AG08395 (cell line): ENCODE measurements around the gene NECAP2.
"Not testable (repeated sequence)": the region's sequence is repeated elsewhere in the genome, so short reads cannot be mapped to it uniquely, and the experiment has no call there.

ENCODE experiments used
- DNase-seq: peaks from one replicate; pipeline ENCODE4 v3.0.0; 2012; ENCODE audit warnings: mixed read lengths, low spot score

NECAP2 gene

GRCh38 chr1:16461681-16462080 lies 21.2 kb downstream of the NECAP2 start:
- no peak for DNase-seq

- no peak for DNase-seq
These were observed 22.3 kb downstream of the NECAP2 start for GRCh38 chr1:16462773-16463330.

GRCh38 chr1:16464917-16465625 lies 24.5 kb downstream of the NECAP2 start:
- DNase-seq = no peak

DNA sequence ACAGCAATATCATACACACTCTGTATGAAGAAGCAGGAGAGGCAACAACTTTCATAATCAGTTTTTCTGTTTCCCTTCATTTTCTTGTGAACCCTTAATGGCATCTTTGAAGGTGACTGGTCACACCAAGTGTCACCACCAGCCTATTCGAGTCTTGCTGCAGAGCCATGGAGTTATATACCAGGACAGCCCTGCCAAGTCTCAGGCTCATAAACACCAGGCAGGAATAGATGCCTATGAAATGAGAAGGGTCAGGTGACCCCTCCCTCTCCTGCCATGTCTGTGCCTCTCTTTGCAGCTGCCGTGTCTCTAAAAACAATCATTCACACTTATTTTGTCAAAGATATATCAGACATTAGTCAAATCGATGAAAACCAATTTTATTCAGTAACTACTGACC lies 28.0 kb downstream of the NECAP2 start:
- no peak for DNase-seq

GRCh38 chr1:16474166-16474800 lies 33.8 kb downstream of the NECAP2 start:
- DNase-seq = no peak

DNA sequence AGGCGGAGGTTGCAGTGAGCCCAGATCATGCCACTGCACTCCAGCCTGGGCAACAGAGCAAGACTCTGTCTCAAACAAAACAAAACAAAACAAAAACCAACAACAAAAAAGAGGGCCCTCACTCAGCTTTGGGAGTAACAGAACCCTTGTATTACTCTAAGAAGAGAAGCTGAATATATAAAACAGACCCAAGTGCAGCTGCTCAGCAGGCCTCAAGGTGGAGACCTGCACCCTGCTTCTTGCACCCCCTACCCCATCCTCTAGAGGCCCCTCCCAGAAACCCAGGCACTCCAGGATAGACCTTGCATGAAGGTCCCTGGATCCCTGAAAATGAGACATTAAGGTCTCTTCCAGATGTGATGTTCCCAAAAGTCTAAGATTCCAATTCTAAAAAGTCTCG lies 34.4 kb downstream of the NECAP2 start:
- not testable (repeated sequence) for DNase-seq

GRCh38 chr1:16475771-16476770 lies 35.5 kb downstream of the NECAP2 start:
- not testable (repeated sequence) for DNase-seq

GRCh38 chr1:16478091-16478490 lies 37.6 kb downstream of the NECAP2 start:
- no peak for DNase-seq

DNA sequence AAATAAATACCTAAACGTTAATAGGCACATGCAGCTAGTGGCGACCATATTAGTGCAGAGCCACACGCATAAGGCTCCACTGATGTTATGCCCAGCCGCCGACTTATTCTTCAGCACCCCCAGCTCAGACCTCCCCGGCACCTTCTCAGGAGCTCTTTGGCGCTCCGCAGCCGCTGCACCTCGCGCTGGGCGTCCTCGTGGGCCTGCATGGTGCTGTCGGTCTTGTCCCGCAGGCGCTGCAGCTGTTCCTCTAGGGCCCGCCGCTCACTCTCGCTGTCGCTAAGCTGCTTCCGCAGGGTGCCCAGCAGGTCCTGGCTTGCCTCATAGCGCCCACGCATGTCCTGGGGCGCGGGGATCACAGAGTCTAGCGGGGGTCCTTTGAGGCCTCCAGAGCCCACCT lies 42.6 kb downstream of the NECAP2 start:
- not testable (repeated sequence) for DNase-seq

GRCh38 chr1:16483639-16484500 lies 43.3 kb downstream of the NECAP2 start:
- not testable (repeated sequence) for DNase-seq

- no peak for DNase-seq
These were observed 43.9 kb downstream of the NECAP2 start for GRCh38 chr1:16484501-16484835.

DNA sequence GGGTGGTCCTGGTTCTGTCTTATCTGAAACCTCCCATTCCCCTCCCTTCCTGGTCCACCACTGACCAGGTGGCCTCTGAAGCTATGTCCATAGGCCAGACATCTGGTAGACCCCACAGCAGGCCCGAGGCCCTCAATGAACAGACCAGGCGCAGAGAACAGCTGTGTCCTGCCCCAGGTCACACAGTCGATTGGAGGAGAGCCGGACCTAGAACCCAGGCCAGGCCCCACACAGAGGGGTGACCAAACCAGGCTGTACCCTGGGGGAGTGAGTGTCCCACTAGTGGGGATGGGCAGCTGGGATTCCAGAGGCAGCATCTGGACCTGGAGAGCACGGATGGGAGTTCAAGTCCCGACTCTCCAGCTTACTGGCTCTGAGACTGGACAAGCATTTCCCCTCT lies 44.4 kb downstream of the NECAP2 start:
- DNase-seq = no peak

DNA sequence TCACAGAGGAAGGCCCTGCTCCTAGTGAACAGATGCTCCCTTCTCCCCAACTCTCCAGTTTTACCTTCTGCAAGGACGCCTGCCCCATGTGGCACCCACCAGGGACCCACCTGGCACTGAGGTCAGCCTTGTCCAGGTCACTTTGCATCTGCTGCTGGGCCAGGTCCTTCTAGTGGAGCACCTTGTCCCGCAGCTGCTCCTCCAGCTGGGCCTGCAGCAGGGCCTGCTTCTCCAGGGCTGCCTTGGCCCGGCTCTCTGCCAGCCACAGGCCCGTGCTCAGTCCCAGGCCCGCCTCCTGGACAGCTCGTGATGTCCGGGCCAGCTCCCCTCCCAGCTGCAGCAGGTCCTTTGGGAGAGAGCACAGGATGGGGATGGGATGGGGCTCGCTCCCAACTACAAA lies 45.8 kb downstream of the NECAP2 start:
- DNase-seq = not testable (repeated sequence)

DNA sequence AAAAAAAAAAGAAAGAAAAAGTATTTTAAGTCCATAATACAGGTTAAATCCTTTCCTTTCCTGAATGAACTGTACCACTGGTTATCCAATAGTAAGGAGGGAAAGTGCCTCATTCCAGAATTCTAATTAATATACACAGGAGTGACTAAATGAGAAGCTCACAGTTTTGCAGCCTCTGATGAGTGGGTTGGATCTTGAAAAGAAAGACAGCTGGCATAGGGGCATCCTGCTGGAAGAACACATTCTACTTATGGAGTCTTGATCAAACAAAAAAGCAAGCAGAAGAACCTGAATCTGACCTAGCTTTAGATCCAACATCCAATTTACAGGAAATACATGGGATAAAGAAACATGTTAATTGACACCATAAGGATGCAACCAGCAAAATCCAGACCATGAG lies 46.5 kb downstream of the NECAP2 start:
- not testable (repeated sequence) for DNase-seq

DNA sequence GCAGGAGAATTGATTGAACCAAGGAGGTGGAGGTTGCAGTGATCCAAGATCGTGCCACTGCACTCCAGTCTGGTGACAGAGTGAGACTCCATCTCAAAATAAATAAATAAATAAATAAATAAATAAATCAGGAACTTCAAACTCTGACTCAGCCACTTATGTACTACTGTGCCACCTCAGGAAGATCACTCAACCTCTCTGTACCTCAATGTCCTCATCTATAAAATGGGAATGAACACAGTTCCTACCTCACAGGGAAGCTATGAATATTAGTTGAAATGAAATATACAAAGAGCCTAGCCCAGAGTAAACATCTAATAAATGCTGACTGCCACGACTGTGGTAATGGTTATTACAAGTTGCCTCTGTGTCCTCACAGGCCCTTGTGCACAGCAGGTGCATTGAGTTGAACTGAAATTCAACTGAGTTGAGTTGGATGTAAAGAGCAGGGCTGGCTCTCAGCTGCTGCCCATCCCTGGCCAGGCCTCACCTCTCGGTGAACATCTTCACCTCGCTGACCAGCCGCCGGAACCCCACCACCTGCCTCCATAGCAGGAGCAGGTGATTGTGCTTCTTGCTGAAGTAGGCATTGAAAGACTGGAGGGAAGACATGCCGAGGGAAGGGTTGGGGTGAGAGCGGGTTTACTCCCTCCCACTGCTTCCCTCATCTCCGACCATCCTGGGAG lies 48.8 kb downstream of the NECAP2 start:
- not testable (repeated sequence) for DNase-seq

DNA sequence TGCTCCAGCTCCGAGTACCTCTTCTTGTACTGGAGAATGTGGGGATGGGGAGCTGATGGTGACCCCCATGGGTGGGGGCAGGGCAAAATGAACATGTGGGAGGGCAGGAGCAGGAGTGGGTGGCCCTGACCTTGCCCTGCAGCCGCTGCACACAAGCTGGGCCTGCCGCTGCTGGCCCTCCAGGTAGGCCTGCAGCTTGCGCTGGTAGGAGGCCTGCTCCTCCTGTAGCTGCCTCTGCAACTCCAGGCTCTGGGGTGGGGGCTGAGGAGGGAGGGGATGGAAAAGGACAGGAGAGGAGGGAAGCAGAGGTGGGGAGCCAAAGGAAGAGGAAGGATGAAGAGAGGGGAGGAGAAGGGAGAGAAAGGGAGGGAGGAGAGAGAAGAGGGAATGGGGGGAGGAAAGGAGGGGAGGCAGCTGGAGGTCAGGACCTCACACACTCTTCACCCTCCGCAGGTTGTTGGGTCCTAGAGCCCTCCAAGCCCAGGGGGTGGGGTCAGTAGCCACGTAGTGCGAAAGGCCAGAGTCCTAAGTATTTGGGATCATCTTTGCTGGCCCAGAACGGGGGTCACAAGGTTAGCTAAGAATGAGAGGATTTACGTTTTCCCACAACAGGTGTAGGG lies 50.6 kb downstream of the NECAP2 start:
- no peak for DNase-seq

GRCh38 chr1:16492937-16493336 lies 52.4 kb downstream of the NECAP2 start:
- DNase-seq = not testable (repeated sequence)

- not testable (repeated sequence) for DNase-seq
These were observed 53.2 kb downstream of the NECAP2 start for GRCh38 chr1:16493731-16494130.

- not testable (repeated sequence) for DNase-seq
These were observed 57.0 kb downstream of the NECAP2 start for GRCh38 chr1:16497474-16497904.

DNA sequence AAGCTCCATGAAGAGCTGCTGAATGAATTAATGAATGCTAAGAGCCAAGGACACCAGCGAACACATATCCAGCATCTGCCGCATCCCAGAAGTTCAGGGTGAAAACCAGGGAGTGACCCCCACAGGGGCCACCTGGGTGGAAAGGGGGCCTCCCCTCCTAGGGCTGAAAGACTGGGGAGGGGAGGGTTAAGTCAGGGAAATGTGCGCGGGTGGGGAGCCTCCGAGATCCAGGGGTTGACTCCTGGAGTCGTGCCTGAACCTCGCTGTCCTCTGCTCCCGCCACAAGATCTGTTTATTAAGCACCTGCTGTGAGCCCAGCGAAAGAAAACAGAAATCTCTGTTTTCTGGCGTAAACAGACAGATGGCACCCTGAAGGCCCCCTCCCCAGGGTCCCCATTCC lies 57.5 kb downstream of the NECAP2 start:
- not testable (repeated sequence) for DNase-seq
